Endothelial cell of umbilical vein (primary cell): ENCODE measurements around the gene THAP9. TPM values are rescaled to one million over a fixed set of nuclear protein-coding genes. Genes with fewer than 3 reads are reported as not detected.

Source experiments
- BruUV-seq: library from RNA; stranded (reverse); fragments of 400-500 nt; replicated peaks from 2 replicates; lab custom pipeline; 2021; lab: Mats Ljungman, UMichigan
- CTCF ChIA-PET: fragments of 300-600, 350-600 bp; sonication (Branson Sonifier 250); formaldehyde crosslinking; loops from one replicate; lab custom pipeline; 2021; ENCODE audit warnings: antibody characterized with exemption, inconsistent platforms; lab: Charles Lee
- POLR2A ChIA-PET: fragments of 300-600, 350-600 bp; sonication (Branson Sonifier 250); formaldehyde crosslinking; loops from one replicate; lab custom pipeline; 2021; ENCODE audit warnings: antibody characterized with exemption, inconsistent platforms; lab: Charles Lee
- DNase-seq: peaks from one replicate; pipeline ENCODE4 v3.0.0-alpha.2; 2011; ENCODE audit warnings: low read depth, low spot score
- FAIRE-seq: peaks from 2 replicates; lab custom pipeline; 2011; peaks lifted over from hg19 to GRCh38; lab: Jason Lieb, UNC
- H2AFZ ChIP-seq: 2 replicates; pipeline ENCODE4 v1.6.0; 2012; ENCODE audit warnings: low read depth, low read length, control low read depth, inconsistent platforms
- H3K27ac ChIP-seq: 2 replicates; pipeline ENCODE4 v1.5.1; 2011; ENCODE audit warnings: low read depth, mild to moderate bottlenecking, control low read depth, low read length, moderate library complexity; ENCODE audit not compliant: insufficient read depth
- H3K27me3 ChIP-seq, 2 experiments: 2 replicates each; pipeline versions ENCODE4 v1.6.0 to v1.6.1; 2011; ENCODE audit warnings: low read length in 2 of 2, mixed read lengths in 1 of 2; ENCODE audit not compliant: control insufficient read depth in 2 of 2, insufficient read depth in 2 of 2
- H3K36me3 ChIP-seq, 2 experiments: 2 replicates in 1 of 2; 3 replicates in 1 of 2; pipeline ENCODE4 v1.5.1; 2011; ENCODE audit warnings: low read length in 2 of 2, mild to moderate bottlenecking in 1 of 2, moderate library complexity in 1 of 2; ENCODE audit not compliant: control insufficient read depth in 2 of 2, insufficient read depth in 2 of 2; ENCODE audit errors: extremely low read depth in 1 of 2
- H3K4me1 ChIP-seq: 3 replicates; pipeline ENCODE4 v1.5.1; 2011; ENCODE audit warnings: mild to moderate bottlenecking, low read length; ENCODE audit not compliant: control insufficient read depth, insufficient read depth; ENCODE audit errors: extremely low read depth
- H3K4me2 ChIP-seq: 2 replicates; pipeline ENCODE4 v1.6.1; 2011; ENCODE audit warnings: low read length, control low read depth, mixed read lengths; ENCODE audit not compliant: insufficient read depth
- H3K4me3 ChIP-seq, 3 experiments: fragments of 200-600 bp in 1 of 3; sonication (generic), shearing (Covaris generic) in 1 of 3; replicated peaks in 1 of 3; 2 replicates each; pipeline ENCODE4 v1.5.1; 2011 to 2016; ENCODE audit warnings: control low read depth in 3 of 3, low read length in 3 of 3, mild to moderate bottlenecking in 2 of 3, inconsistent platforms in 1 of 3, low read depth in 1 of 3, moderate library complexity in 1 of 3; ENCODE audit not compliant: insufficient read depth in 1 of 3
- H3K79me2 ChIP-seq: 2 replicates; pipeline ENCODE4 v1.6.0; 2012; ENCODE audit warnings: low read length, inconsistent platforms; ENCODE audit not compliant: control insufficient read depth, insufficient read depth
- H3K9ac ChIP-seq: replicated peaks from 2 replicates; pipeline ENCODE3; 2011; ENCODE audit warnings: low read length, control low read depth; ENCODE audit not compliant: insufficient read depth; ENCODE audit errors: extremely low read depth
- H3K9me1 ChIP-seq: replicated peaks from 3 replicates; pipeline ENCODE4 v1.6.0; 2011; ENCODE audit warnings: mild to moderate bottlenecking, low read length; ENCODE audit not compliant: control insufficient read depth, insufficient read depth; ENCODE audit errors: extremely low read depth
- H3K9me3 ChIP-seq: replicated peaks from 2 replicates; pipeline ENCODE4 v1.5.1; 2012; ENCODE audit warnings: low read length, inconsistent platforms; ENCODE audit not compliant: control insufficient read depth, insufficient read depth
- H4K20me1 ChIP-seq: replicated peaks from 2 replicates; pipeline ENCODE3; 2011; ENCODE audit warnings: mild to moderate bottlenecking, low read length; ENCODE audit not compliant: control insufficient read depth, insufficient read depth; ENCODE audit errors: extremely low read depth
- CTCF ChIP-seq, 2 donors: IDR thresholded peaks; 1 replicate in 1 of 2; 2 replicates in 1 of 2; pipeline ENCODE4 v1.5.1; 2011; ENCODE audit warnings: low read length in 2 of 2, mild to moderate bottlenecking in 2 of 2, moderate library complexity in 2 of 2, control low read depth in 1 of 2, inconsistent platforms in 1 of 2, low read depth in 1 of 2; ENCODE audit not compliant: insufficient read depth in 1 of 2; ENCODE audit errors: extremely low read depth in 1 of 2
- EZH2 ChIP-seq: IDR thresholded peaks from 2 replicates; pipeline ENCODE4 v1.6.1; 2012; ENCODE audit warnings: borderline replicate concordance, low read depth, mild to moderate bottlenecking, moderate library complexity, low read length, inconsistent platforms; ENCODE audit not compliant: severe bottlenecking
- FOS ChIP-seq: IDR thresholded peaks from 2 replicates; pipeline ENCODE4 v1.6.1; 2011; ENCODE audit warnings: mild to moderate bottlenecking, low read length, moderate library complexity, borderline replicate concordance; ENCODE audit not compliant: insufficient read depth
- GATA2 ChIP-seq: IDR thresholded peaks from 2 replicates; pipeline ENCODE4 v1.7.0; 2011; ENCODE audit warnings: low read depth, mild to moderate bottlenecking, moderate library complexity, mixed read lengths, low read length; ENCODE audit not compliant: insufficient read length, insufficient read depth
- JUN ChIP-seq: IDR thresholded peaks from 2 replicates; pipeline ENCODE4 v1.6.1; 2011; ENCODE audit warnings: borderline replicate concordance, low read depth; ENCODE audit not compliant: insufficient read length, insufficient read depth
- MAX ChIP-seq: IDR thresholded peaks from 2 replicates; pipeline ENCODE4 v1.6.1; 2011; ENCODE audit not compliant: insufficient read depth, insufficient read length
- MYC ChIP-seq: IDR thresholded peaks from one replicate; pipeline ENCODE4 v1.6.1; 2011; ENCODE audit warnings: mild to moderate bottlenecking, low read depth, low read length
- POLR2A ChIP-seq: IDR thresholded peaks from 2 replicates; pipeline ENCODE4 v1.6.1; 2012; ENCODE audit warnings: low read depth, mild to moderate bottlenecking, control low read depth, low read length
- POLR2AphosphoS5 ChIP-seq: IDR thresholded peaks from 2 replicates; pipeline ENCODE4 v1.6.1; 2012; ENCODE audit warnings: low read depth, mild to moderate bottlenecking, control low read depth, low read length, moderate library complexity; ENCODE audit not compliant: insufficient read depth
- dilution Hi-C: fragments of 300-500 bp; cut with MboI; formaldehyde crosslinking; loops from one replicate; pipeline ENCODE4 v1.15.0; 2019; ENCODE audit warnings: low sequenced_read_pairs; ENCODE audit not compliant: extremely low pct_ligation_motif_present
- intact Hi-C: fragments of 100-400 bp; cut with micrococcal nuclease; formaldehyde crosslinking; loops from one replicate; pipeline ENCODE4 v1.10.0; 2022
- polyA plus RNA-seq, 4 experiments: library from polyadenylated mRNA; depleted of rRNA in 3 of 4; stranded (reverse) in 3 of 4; unstranded in 1 of 4; fragments of >200 nt; gene quantifications; 2 replicates each; pipeline versions ENCODE4 v1.2.1 to v1.2.3, GENCODE V29; 2011 to 2012; ENCODE audit warnings: missing spikeins in 1 of 4
- total RNA-seq: library from RNA; stranded (reverse); gene quantifications from 2 replicates; pipeline ENCODE4 v1.2.3, GENCODE V29; 2021

THAP9 gene
- total and polyA plus RNA-seq, 2 donors (not counting 3 experiments of a cell fraction or from before 2014, with no cell fraction given), result 0.86 to 1.7 TPM

- FAIRE-seq (no peak), DNase-seq (no peak)
- intact Hi-C loops (no loop called here), dilution Hi-C loops (no loop called here)
- H3K4me3 ChIP-seq, result no peak overlapping the region
- H3K36me3 ChIP-seq, result peaks cover 2 to 11% of the 10 kb centered on the region in 2 experiments
- H3K27me3 ChIP-seq, result no peaks in the 10 kb centered on the region
- no peaks in the 10 kb centered on the region for H4K20me1 ChIP-seq
- H3K9me1 ChIP-seq, result no peaks in the 10 kb centered on the region
- no peak overlapping the region for H3K9ac ChIP-seq
- H3K27ac ChIP-seq, result no peak overlapping the region
- ChIA-PET CTCF (interaction anchor here (0.9 kb wide), 1 partner anchor 36 kb away, joined by 3 read pairs; no protein-coding TSS in a partner anchor), POLR2A (no interaction called here)
- TF ChIP-seq POLR2A, result no peak
- H3K4me2 ChIP-seq, result no peak overlapping the region
- H2AFZ ChIP-seq, result no peak overlapping the region
- no peaks in the 10 kb centered on the region for H3K9me3 ChIP-seq
- no peaks in the 10 kb centered on the region for H3K79me2 ChIP-seq
- no TSS peak for BruUV-seq
- H3K4me1 ChIP-seq, result no peaks in the 10 kb centered on the region
Measured at GRCh38 chr4:82934441-82934840, 33.9 kb downstream of the THAP9 start.

GRCh38 chr4:82939414-82939813, 38.9 kb downstream of the THAP9 start:
- Histone ChIP-seq H4K20me1 (no peaks in the 10 kb centered on the region), H3K4me3 (no peak overlapping the region), H3K79me2 (no peaks in the 10 kb centered on the region), H3K4me2 (no peak overlapping the region), H3K36me3 (peaks cover 2 to 11% of the 10 kb centered on the region in 2 experiments), H2AFZ (no peak overlapping the region), H3K9ac (no peak overlapping the region), H3K9me1 (no peaks in the 10 kb centered on the region), H3K4me1 (no peaks in the 10 kb centered on the region), H3K9me3 (no peaks in the 10 kb centered on the region), H3K27ac (no peak overlapping the region), H3K27me3 (no peaks in the 10 kb centered on the region)
- intact Hi-C loops (no loop called here), dilution Hi-C loops (no loop called here)
- DNase-seq (no peak), FAIRE-seq (no peak)
- BruUV-seq, result no TSS peak
- ChIA-PET CTCF (no interaction called here), POLR2A (no interaction called here)
- TF ChIP-seq FOS (no peak), MYC (no peak), MAX (no peak), POLR2A (no peak), CTCF (IDR thresholded peaks at IDR 0.05; ENCODE audit: extremely low read depth in 1 of 2, insufficient read depth in 1 of 2, low read depth in 1 of 2, low read length in 2 of 2) (no peak), EZH2 (no peak), POLR2AphosphoS5 (no peak), JUN (no peak), GATA2 (no peak)
